NCI-H748 (cell line): ENCODE data around the gene SNX9.

Experiments used
- DNase-seq: peaks from one replicate; lab custom pipeline; 2025; ENCODE audit not compliant: unreplicated experiment; lab: John Stamatoyannopoulos, UW

The SNX9 gene

GRCh38 chr6:157974967-157975366 is 151.9 kb downstream of the SNX9 start:
- peak; percentile 36 for DNase-seq

DNA sequence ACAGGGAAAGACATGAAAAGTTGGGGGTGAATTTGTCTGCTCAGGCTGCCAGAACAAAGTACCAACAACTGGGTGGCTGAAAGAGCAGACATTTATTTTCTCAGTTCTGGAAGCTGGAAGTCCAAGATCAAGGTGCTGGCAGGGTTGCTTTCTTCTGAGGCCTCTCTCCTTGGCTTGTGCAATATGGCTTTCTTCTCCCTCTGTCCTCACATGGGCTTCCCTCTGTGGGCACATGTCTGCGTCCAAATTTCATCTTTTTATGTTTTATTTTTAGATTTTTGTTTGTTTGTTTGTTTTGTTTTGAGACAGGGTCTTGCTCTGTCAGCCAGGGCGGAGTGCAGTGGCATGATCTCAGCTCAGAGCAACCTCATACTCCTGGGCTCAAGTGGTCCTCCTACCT is 152.4 kb downstream of the SNX9 start:
- no peak for DNase-seq

GRCh38 chr6:157976345-157977175 is 153.5 kb downstream of the SNX9 start:
- no peak for DNase-seq

DNA sequence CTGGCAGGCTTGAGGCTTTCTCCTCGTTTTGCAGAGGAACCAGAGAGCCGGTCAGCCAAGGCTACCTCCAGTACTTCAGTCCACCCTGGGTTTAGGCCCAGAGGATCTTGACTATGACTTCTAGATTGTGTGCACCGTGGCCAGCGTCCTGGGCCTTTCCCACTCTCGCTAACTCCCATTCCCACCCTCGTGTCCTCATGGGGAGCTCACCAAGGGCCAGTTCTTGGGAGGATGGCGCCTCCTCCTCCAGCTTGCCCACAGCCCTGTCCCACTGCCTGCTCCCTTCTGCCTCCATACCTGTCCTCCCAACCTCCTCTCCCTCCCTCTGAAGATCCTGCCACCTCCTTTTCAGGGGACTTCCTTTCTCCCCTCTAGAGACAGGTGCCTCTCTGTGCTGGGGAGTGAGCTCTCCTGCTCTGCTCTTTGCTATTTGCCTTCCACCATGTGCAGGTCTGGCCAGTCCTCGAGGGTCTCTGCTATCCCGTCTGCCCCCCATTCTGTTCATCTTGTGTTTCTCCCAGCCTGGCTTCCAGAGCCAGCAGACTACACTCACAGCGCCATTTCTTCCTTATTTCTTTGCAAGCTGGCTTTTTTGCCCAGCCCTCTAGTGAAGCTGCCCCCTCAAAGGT is 154.2 kb downstream of the SNX9 start:
- DNase-seq, result no peak

DNA sequence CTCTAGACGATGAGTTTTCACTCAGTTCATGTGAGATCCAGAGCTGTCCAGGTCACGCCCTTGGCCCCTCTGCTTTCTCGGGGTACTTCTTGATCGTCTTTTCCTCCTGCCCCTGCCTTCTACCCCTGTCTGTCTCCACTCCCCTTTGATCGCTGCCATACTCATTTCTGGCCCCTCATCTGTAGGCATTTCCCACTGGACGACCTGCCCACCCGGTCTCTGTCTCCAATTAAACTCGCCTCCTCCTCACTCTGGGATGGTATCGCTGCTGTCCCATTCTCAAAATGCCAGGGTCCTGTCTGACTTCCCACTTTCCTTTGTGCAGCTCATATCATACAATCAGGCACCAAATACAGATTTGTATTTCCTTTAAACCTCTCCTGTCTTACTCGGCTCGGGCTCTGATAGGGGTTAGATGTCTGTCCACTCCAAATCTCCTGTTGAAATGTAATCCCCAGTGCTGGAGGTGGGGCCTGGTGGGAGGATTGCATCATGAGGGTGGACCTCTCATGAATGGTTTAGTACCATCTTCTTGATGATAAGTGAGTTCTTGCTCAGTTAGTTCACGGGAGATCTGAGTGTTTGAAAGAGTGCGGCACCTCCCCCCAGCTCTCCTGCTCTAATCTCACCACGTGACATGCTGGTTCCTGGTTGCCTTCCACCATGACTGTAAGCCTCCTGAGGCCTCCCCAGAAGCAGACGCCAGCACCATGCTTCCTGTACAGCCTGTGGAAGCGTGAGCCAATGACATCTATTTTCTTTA is 155.2 kb downstream of the SNX9 start:
- no peak for DNase-seq

- DNase-seq, result no peak
Observed at GRCh38 chr6:157980288-157981131, 157.5 kb downstream of the SNX9 start.

DNA sequence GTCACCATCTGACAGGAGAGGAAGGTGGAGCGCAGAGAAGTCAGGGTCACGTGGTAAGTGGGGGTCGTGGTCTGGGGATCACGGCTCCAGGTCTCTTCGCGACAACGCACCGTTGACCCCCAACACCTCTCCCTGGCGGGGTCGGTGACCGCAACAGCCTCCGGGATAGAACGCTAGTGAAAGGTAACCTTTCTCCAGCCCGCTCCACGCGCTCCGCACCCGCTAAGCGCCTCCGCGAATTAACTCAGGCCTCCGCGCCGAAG is 158.0 kb downstream of the SNX9 start:
- no peak for DNase-seq

GRCh38 chr6:157981395-157982101 is 158.5 kb downstream of the SNX9 start, which contains the start of gene SYNJ2:
TSS of gene SYNJ2 (plus strand) at chr6:157981863. CDS start at chr6:157981962, 99 bp downstream.
- peak; percentile 83 for DNase-seq

GRCh38 chr6:157982102-157982562 is 159.1 kb downstream of the SNX9 start:
- DNase-seq, result peak; percentile 75

DNA sequence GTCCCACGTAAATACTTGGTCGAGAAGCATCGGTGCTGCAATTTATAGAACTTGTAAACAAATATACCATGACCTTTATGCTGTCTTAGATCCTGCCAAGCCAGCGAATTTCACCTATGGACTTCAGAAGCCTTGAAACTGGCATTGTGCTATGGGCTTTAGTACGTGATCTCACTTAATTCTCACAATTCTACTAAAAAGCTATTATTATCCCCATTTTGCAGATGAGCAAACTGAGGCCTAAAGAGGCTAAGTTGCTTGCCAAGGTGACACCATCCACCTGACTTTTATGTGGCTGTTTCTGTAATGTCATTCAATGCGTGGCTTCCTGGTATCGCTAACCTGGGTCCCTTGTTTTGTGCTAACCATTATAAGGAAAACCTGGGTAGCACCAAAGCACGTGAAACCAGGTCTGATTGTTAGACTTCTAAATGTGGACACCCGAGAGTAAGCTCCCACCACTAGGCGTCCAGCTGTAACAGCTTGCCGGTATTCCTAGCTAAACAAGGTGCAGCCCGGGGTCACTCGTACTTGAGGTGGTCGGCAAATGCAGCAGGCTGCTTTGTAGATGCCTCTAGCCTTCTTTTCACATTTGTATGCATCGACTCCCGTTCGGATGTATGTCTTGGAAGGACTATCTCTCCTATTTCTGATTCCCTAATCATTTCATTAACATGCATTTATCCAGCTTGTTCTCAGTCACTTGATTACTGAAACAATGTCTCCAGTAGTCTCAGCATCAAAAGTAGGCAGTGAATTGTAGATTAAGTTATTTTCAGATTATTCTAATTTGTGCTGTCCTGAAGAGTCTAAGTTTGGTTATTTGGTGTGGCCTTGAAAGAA is 159.7 kb downstream of the SNX9 start:
- DNase-seq, result peak; percentile 40

DNA sequence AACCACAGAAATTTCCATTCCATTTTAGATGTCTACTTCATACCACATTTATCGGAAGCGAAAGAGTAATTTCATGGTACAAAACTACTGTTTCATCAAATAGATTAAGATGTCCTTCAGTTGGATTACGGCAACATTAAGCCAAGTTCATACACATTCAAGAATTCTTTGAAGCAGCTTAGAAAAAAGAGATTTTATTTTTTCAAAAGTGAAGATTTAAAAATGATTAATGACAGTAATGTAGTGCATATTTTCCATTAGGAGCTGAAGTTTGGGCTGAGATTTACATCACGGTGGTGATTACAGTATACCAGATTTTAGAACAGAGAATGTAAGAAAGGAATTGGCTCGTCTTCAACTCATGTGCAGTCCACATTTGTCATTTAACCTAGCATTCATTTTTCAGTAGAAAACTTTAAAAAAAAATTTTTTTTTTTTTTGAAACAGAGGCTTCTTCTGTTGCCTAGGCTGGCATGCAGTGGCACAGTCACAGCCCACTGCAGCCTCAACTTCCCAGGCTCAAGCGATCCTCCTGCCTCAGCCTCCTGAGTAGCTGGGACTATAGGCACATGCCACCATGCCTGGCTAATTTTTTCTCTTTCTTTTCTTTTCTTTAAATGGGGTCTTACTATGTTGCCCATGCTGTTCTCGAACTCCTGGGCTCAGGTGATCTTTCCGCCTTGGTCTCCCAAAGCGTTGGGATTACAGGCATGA is 160.5 kb downstream of the SNX9 start:
- DNase-seq, result no peak

- DNase-seq, result no peak
Observed at GRCh38 chr6:157984128-157984527, 161.1 kb downstream of the SNX9 start.

DNA sequence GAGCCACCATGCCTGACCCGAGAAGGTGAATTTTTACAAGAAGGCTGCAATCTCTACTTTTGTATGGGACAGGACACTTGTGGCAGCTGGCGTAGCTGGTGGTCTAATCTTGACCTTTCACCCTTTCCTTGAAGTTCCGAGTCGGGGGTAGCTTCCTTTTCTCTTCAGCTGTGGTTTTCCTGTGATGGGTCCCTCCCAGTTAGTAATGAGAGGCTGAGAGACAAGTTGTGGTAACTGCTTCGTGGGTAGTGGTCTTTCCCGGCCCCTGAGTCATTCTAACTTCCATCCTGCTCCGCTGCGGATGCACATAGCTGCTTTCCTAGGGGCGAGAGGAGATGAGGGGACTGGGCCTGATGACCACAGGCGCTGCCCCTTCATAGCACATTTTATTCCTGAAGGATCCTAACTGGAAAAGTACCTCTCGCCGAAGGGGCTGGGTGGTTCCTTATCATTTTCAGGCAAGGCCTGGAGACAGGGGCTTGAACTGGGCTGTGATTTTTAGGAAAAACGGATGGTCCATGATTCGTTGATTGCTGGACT is 161.7 kb downstream of the SNX9 start:
- DNase-seq, result no peak

- DNase-seq, result peak; percentile 86
Observed at GRCh38 chr6:157985378-157986155, 162.5 kb downstream of the SNX9 start.

DNA sequence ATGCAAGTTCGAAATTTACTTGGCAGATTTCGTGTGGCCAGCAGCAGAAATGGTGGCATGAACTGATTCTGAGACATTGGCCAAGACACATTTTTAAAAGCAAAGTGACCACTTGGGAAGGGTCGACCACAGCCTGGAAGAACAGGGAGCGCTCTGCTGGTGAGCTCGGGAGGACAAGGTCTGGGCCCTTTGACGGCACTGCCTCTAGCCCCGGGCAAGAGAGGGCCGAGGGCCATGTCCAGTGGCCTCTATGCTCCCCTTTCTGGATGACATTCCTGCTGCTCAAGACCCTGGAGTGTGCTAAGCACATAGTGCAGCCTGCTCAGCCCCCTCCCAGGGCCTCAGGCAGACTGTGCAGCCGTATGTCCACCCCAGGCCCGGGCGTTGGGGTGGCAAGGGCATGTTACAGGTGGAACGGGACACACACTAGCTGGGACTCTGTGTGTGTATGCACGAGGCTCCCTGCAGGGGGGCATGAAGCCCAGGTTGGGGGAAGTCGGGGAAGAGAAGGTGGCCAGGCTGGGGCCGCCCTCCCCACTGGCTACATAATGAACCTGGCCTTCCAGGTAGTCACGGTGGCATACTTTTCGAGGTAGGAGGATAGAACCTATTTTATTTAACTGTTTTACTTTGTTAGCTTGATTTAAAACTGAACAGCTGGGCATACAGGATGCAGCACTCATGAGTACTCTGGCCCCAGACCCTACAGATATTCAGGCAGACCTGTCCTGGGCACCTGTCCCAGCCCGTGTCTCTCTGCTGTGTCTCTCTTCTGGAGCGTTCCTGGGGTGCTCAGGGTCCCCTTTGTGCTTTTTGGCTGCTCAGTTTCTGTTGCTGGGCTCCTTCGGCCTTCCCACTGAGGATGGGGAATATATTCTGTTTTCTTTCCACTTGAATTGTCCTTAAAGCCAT is 165.0 kb downstream of the SNX9 start:
- no peak for DNase-seq

GRCh38 chr6:157988700-157989063 is 165.6 kb downstream of the SNX9 start:
- DNase-seq, result no peak
